HepG2 (cell line): ENCODE data around the gene PCYT2. TPM values are rescaled to one million over a fixed set of nuclear protein-coding genes. Genes with fewer than 3 reads are reported as not detected.

Source experiments
- AGO1 ChIP-seq: fragments of 200-400 bp; formaldehyde crosslinking; IDR thresholded peaks from 2 replicates; pipeline ENCODE4 v1.6.1; 2017; ENCODE audit warnings: mild to moderate bottlenecking, low read depth, low read length, moderate library complexity; ENCODE audit not compliant: poor library complexity, severe bottlenecking
- AGO2 ChIP-seq: fragments of 200-400 bp; formaldehyde crosslinking; optimal IDR thresholded peaks from 2 replicates; pipeline ENCODE3; 2017; ENCODE audit warnings: mild to moderate bottlenecking, low read depth, low read length, moderate library complexity
- ARID4A ChIP-seq: sonication (generic); formaldehyde crosslinking; IDR thresholded peaks from 2 replicates; pipeline ENCODE4 v1.5.0; 2020; ENCODE audit warnings: mild to moderate bottlenecking, missing genetic modification reagents, borderline replicate concordance
- ATF7 ChIP-seq, 2 experiments: fragments of 450-650 bp in 1 of 2; sonication (generic) in 1 of 2; formaldehyde crosslinking in 1 of 2; IDR thresholded peaks; 2 replicates each; pipeline versions ENCODE4 v1.4.0 to v1.6.1; 2016 to 2020; ENCODE audit warnings: antibody characterized with exemption in 1 of 2, mild to moderate bottlenecking in 1 of 2, missing genetic modification reagents in 1 of 2
- DNMT1 ChIP-seq: sonication (generic); formaldehyde crosslinking; IDR thresholded peaks from 2 replicates; pipeline ENCODE4 v1.5.1; 2020; ENCODE audit warnings: mild to moderate bottlenecking, missing genetic modification reagents
- SSRP1 ChIP-seq: IDR thresholded peaks from 2 replicates; pipeline ENCODE4 v1.6.1; 2016; ENCODE audit warnings: control low read depth
- TCF12 ChIP-seq, 2 experiments: fragments of 450-650 bp in 1 of 2; sonication (generic) in 1 of 2; formaldehyde crosslinking in 1 of 2; IDR thresholded peaks; 2 replicates each; pipeline versions ENCODE4 v1.6.1 to v1.8.0; 2017 to 2022; ENCODE audit warnings: antibody characterized with exemption in 1 of 2, mild to moderate bottlenecking in 1 of 2, missing genetic modification reagents in 1 of 2, moderate library complexity in 1 of 2
- ZC3H13 ChIP-seq: sonication (generic); formaldehyde crosslinking; IDR thresholded peaks from 2 replicates; pipeline ENCODE4 v1.8.1; 2023; ENCODE audit warnings: mild to moderate bottlenecking, missing genetic modification reagents, moderate library complexity
- ZNF441 ChIP-seq: sonication (generic); formaldehyde crosslinking; IDR thresholded peaks from 2 replicates; pipeline ENCODE4 v1.7.0; 2021; ENCODE audit warnings: missing genetic modification reagents, borderline replicate concordance
- ZNF775 ChIP-seq: sonication (generic); formaldehyde crosslinking; IDR thresholded peaks from 2 replicates; pipeline ENCODE4 v1.4.0; 2020; ENCODE audit warnings: missing genetic modification reagents, mild to moderate bottlenecking, moderate library complexity, borderline replicate concordance
- ZNF782 ChIP-seq: sonication (generic); formaldehyde crosslinking; IDR thresholded peaks from 2 replicates; pipeline ENCODE4 v1.4.0; 2020; ENCODE audit warnings: missing genetic modification reagents, mild to moderate bottlenecking, borderline replicate concordance
- polyA plus RNA-seq, 8 experiments: library from polyadenylated mRNA; depleted of rRNA in 3 of 8; stranded (reverse) in 7 of 8; unstranded in 1 of 8; fragments of >200 nt; fragmentation: Illumina TruSeq in 4 of 8; extraction: Trizol in 4 of 8; gene quantifications; 2 replicates each; pipeline versions ENCODE4 v1.2.1 to v1.2.3, GENCODE V29; 2011 to 2016; ENCODE audit warnings: low read depth in 4 of 8, missing spikeins in 1 of 8, mixed read lengths in 1 of 8; ENCODE audit not compliant: insufficient read depth in 1 of 8
- total RNA-seq, 5 experiments: library from RNA; depleted of rRNA; stranded (reverse); fragments of >200 nt; fragmentation: Illumina TruSeq; extraction: Trizol; gene quantifications; 2 replicates each; pipeline ENCODE4 v1.2.3, GENCODE V29; 2016; ENCODE audit warnings: low read depth in 1 of 5
- TF ChIP-seq, protein P1 (sequence below): sonication (generic); formaldehyde crosslinking; IDR thresholded peaks from 2 replicates; pipeline ENCODE4 v1.4.0; 2020; ENCODE audit warnings: mild to moderate bottlenecking, missing genetic modification reagents, borderline replicate concordance
- TF ChIP-seq, protein P2 (sequence below): sonication (generic); formaldehyde crosslinking; IDR thresholded peaks from 2 replicates; pipeline ENCODE4 v1.4.0; 2020; ENCODE audit warnings: mild to moderate bottlenecking, low read depth, missing genetic modification reagents
- TF ChIP-seq, protein P3 (sequence below): sonication (generic); formaldehyde crosslinking; IDR thresholded peaks from 2 replicates; pipeline ENCODE4 v1.4.0; 2020; ENCODE audit warnings: low read depth, missing genetic modification reagents

The PCYT2 gene
- total and polyA plus RNA-seq, 2 of the 13 experiments (the other 11 are each of a cell fraction or from before 2014, with no cell fraction given), result 147 to 297 TPM

- TF ChIP-seq AGO2 (peak; percentile 81), ARID4A (CRISPR knock-in tag) (0 out of 2 replicates have a peak, but pooled peaks have one; percentile 13), ATF7 (IDR thresholded peaks at IDR 0.05) (no peak), ATF7 (CRISPR knock-in tag; IDR thresholded peaks at IDR 0.05) (no peak), DNMT1 (peak; percentile 72; the same call in 1 of the 2 replicates), ZC3H13 (0 out of 2 replicates have a peak, but pooled peaks have one; percentile 34), TCF12 (IDR thresholded peaks at IDR 0.05) (no peak), TCF12 (CRISPR knock-in tag; IDR thresholded peaks at IDR 0.05) (no peak), AGO1 (peak; percentile 24), ZNF782 (CRISPR knock-in tag) (no peak), ZNF775 (CRISPR knock-in tag) (no peak), SSRP1 (0 out of 2 replicates have a peak, but pooled peaks have one; percentile 34), ZNF441 (CRISPR knock-in tag) (no peak)
- TF ChIP-seq, protein P1, sequence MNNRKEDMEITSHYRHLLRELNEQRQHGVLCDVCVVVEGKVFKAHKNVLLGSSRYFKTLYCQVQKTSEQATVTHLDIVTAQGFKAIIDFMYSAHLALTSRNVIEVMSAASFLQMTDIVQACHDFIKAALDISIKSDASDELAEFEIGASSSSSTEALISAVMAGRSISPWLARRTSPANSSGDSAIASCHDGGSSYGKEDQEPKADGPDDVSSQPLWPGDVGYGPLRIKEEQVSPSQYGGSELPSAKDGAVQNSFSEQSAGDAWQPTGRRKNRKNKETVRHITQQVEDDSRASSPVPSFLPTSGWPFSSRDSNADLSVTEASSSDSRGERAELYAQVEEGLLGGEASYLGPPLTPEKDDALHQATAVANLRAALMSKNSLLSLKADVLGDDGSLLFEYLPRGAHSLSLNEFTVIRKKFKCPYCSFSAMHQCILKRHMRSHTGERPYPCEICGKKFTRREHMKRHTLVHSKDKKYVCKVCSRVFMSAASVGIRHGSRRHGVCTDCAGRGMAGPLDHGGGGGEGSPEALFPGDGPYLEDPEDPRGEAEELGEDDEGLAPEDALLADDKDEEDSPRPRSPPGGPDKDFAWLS (CRISPR knock-in tag), result no peak
- TF ChIP-seq, protein P2, sequence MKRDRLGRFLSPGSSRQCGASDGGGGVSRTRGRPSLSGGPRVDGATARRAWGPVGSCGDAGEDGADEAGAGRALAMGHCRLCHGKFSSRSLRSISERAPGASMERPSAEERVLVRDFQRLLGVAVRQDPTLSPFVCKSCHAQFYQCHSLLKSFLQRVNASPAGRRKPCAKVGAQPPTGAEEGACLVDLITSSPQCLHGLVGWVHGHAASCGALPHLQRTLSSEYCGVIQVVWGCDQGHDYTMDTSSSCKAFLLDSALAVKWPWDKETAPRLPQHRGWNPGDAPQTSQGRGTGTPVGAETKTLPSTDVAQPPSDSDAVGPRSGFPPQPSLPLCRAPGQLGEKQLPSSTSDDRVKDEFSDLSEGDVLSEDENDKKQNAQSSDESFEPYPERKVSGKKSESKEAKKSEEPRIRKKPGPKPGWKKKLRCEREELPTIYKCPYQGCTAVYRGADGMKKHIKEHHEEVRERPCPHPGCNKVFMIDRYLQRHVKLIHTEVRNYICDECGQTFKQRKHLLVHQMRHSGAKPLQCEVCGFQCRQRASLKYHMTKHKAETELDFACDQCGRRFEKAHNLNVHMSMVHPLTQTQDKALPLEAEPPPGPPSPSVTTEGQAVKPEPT, result 0 out of 2 replicates have a peak, but pooled peaks have one; percentile 54
- TF ChIP-seq, protein P3, sequence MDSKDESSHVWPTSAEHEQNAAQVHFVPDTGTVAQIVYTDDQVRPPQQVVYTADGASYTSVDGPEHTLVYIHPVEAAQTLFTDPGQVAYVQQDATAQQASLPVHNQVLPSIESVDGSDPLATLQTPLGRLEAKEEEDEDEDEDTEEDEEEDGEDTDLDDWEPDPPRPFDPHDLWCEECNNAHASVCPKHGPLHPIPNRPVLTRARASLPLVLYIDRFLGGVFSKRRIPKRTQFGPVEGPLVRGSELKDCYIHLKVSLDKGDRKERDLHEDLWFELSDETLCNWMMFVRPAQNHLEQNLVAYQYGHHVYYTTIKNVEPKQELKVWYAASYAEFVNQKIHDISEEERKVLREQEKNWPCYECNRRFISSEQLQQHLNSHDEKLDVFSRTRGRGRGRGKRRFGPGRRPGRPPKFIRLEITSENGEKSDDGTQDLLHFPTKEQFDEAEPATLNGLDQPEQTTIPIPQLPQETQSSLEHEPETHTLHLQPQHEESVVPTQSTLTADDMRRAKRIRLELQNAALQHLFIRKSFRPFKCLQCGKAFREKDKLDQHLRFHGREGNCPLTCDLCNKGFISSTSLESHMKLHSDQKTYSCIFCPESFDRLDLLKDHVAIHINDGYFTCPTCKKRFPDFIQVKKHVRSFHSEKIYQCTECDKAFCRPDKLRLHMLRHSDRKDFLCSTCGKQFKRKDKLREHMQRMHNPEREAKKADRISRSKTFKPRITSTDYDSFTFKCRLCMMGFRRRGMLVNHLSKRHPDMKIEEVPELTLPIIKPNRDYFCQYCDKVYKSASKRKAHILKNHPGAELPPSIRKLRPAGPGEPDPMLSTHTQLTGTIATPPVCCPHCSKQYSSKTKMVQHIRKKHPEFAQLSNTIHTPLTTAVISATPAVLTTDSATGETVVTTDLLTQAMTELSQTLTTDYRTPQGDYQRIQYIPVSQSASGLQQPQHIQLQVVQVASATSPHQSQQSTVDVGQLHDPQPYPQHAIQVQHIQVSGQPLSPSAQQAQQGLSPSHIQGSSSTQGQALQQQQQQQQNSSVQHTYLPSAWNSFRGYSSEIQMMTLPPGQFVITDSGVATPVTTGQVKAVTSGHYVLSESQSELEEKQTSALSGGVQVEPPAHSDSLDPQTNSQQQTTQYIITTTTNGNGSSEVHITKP (CRISPR knock-in tag), result no peak
Measured at GRCh38 chr17:81934850-81935708, 23.9 kb upstream of the PCYT2 start (continued).
